HEK293 (cell line): ENCODE measurements around the gene GNB5.
A peak's percentile ranks its signal among the peaks of the same experiment; 100 is the strongest.

Source experiments
- CTCF ChIA-PET: fragments of 350-600 bp; formaldehyde crosslinking; extraction: SDS; loops from one replicate; lab custom pipeline; 2021; ENCODE audit warnings: antibody characterized with exemption; lab: Yijun Ruan, JAX
- POLR2A ChIA-PET: fragments of 300-600 bp; formaldehyde crosslinking; extraction: SDS; loops from one replicate; lab custom pipeline; 2020; ENCODE audit warnings: antibody characterized with exemption, inconsistent platforms; lab: Yijun Ruan, JAX
- H3K27ac ChIP-seq: fragments of 200-500 bp; sonication (Bioruptor generic); 2 replicates; pipeline ENCODE4 v1.5.1; 2014; ENCODE audit warnings: low read depth, low read length, control low read depth, inconsistent platforms; ENCODE audit errors: extremely low read depth
- H3K36me3 ChIP-seq, 2 experiments: fragments of 200-500 bp in 1 of 2; sonication (Bioruptor generic) in 1 of 2; 1 replicate in 1 of 2; 2 replicates in 1 of 2; pipeline ENCODE4 v1.5.1; 2014 to 2017; ENCODE audit warnings: inconsistent platforms in 2 of 2, low read length in 2 of 2; ENCODE audit not compliant: control insufficient read depth in 2 of 2, insufficient read depth in 1 of 2
- H3K4me1 ChIP-seq: fragments of 200-500 bp; sonication (Bioruptor generic); 2 replicates; pipeline ENCODE4 v1.5.1; 2014; ENCODE audit warnings: mild to moderate bottlenecking, low read length, inconsistent platforms; ENCODE audit not compliant: control insufficient read depth, insufficient read depth
- H3K4me3 ChIP-seq: 2 replicates; pipeline ENCODE4 v1.5.1; 2011; ENCODE audit warnings: low read depth, mild to moderate bottlenecking, control low read depth, low read length, moderate library complexity
- H3K9me3 ChIP-seq: fragments of 200-500 bp; sonication (Bioruptor generic); 2 replicates; pipeline ENCODE4 v1.5.1; 2014; ENCODE audit warnings: low read depth, low read length, inconsistent platforms; ENCODE audit not compliant: control insufficient read depth, insufficient read depth
- GLIS2 ChIP-seq: fragments of 450-650 bp; formaldehyde crosslinking; IDR thresholded peaks from 2 replicates; pipeline ENCODE4 v1.5.1; 2016; ENCODE audit warnings: missing biosample characterization, missing genetic modification characterization
- HOXC10 ChIP-seq: sonication (generic); formaldehyde crosslinking; IDR thresholded peaks from 2 replicates; pipeline ENCODE4 v1.8.1; 2023; ENCODE audit warnings: mild to moderate bottlenecking, missing genetic modification reagents
- IKZF3 ChIP-seq: fragments of 450-650 bp; IDR thresholded peaks from 2 replicates; pipeline ENCODE4 v1.5.0; 2018; ENCODE audit warnings: missing biosample characterization, mild to moderate bottlenecking, missing genetic modification characterization, moderate library complexity
- MYNN ChIP-seq: fragments of 450-650 bp; formaldehyde crosslinking; IDR thresholded peaks from 2 replicates; pipeline ENCODE4 v1.5.1; 2016; ENCODE audit warnings: missing biosample characterization, missing genetic modification characterization, borderline replicate concordance
- OSR2 ChIP-seq: fragments of 450-650 bp; formaldehyde crosslinking; IDR thresholded peaks from 2 replicates; pipeline ENCODE4 v1.5.1; 2016; ENCODE audit warnings: missing biosample characterization, missing genetic modification characterization
- OVOL3 ChIP-seq: fragments of 450-650 bp; formaldehyde crosslinking; IDR thresholded peaks from 2 replicates; pipeline ENCODE4 v1.5.1; 2016; ENCODE audit warnings: missing biosample characterization, missing genetic modification characterization
- SETDB1 ChIP-seq: IDR thresholded peaks from one replicate; pipeline ENCODE4 v1.6.1; 2017; ENCODE audit warnings: mild to moderate bottlenecking, low read length, moderate library complexity, mixed read lengths; ENCODE audit not compliant: insufficient read length
- ZBTB6 ChIP-seq: fragments of 450-650 bp; formaldehyde crosslinking; IDR thresholded peaks from 2 replicates; pipeline ENCODE4 v1.5.1; 2017; ENCODE audit warnings: missing biosample characterization, missing genetic modification characterization
- ZFP37 ChIP-seq: fragments of 450-650 bp; formaldehyde crosslinking; IDR thresholded peaks from 2 replicates; pipeline ENCODE4 v1.5.1; 2016; ENCODE audit warnings: missing biosample characterization, missing genetic modification characterization
- ZFP69B ChIP-seq: fragments of 450-650 bp; formaldehyde crosslinking; IDR thresholded peaks from 2 replicates; pipeline ENCODE4 v1.5.1; 2016; ENCODE audit warnings: missing biosample characterization, missing genetic modification characterization
- ZIC2 ChIP-seq: fragments of 450-650 bp; formaldehyde crosslinking; IDR thresholded peaks from 2 replicates; pipeline ENCODE4 v1.5.1; 2016; ENCODE audit warnings: missing biosample characterization, missing genetic modification characterization
- ZNF146 ChIP-seq: fragments of 450-650 bp; formaldehyde crosslinking; IDR thresholded peaks from 2 replicates; pipeline ENCODE4 v1.5.1; 2016; ENCODE audit warnings: missing biosample characterization, missing genetic modification characterization
- ZNF223 ChIP-seq: fragments of 450-650 bp; formaldehyde crosslinking; IDR thresholded peaks from 2 replicates; pipeline ENCODE4 v1.5.1; 2016; ENCODE audit warnings: missing biosample characterization, missing genetic modification characterization
- ZNF239 ChIP-seq: fragments of 450-650 bp; formaldehyde crosslinking; IDR thresholded peaks from 2 replicates; pipeline ENCODE4 v1.5.1; 2016; ENCODE audit warnings: missing biosample characterization, missing genetic modification characterization
- ZNF311 ChIP-seq: fragments of 450-650 bp; formaldehyde crosslinking; IDR thresholded peaks from 2 replicates; pipeline ENCODE4 v1.5.1; 2017; ENCODE audit warnings: missing biosample characterization, missing genetic modification characterization, borderline replicate concordance
- ZNF394 ChIP-seq: fragments of 450-650 bp; formaldehyde crosslinking; IDR thresholded peaks from 2 replicates; pipeline ENCODE4 v1.5.1; 2016; ENCODE audit warnings: missing biosample characterization, missing genetic modification characterization, mild to moderate bottlenecking, moderate library complexity, borderline replicate concordance
- ZNF529 ChIP-seq: fragments of 450-650 bp; formaldehyde crosslinking; IDR thresholded peaks from 2 replicates; pipeline ENCODE4 v1.5.1; 2017; ENCODE audit warnings: missing genetic modification characterization, missing biosample characterization; ENCODE audit not compliant: insufficient replicate concordance
- ZNF623 ChIP-seq: fragments of 450-650 bp; formaldehyde crosslinking; IDR thresholded peaks from 2 replicates; pipeline ENCODE4 v1.5.1; 2016; ENCODE audit warnings: missing biosample characterization, missing genetic modification characterization
- ZNF639 ChIP-seq: fragments of 450-650 bp; formaldehyde crosslinking; IDR thresholded peaks from 2 replicates; pipeline ENCODE4 v1.5.1; 2016; ENCODE audit warnings: missing biosample characterization, missing genetic modification characterization
- ZNF792 ChIP-seq: fragments of 450-650 bp; formaldehyde crosslinking; IDR thresholded peaks from 2 replicates; pipeline ENCODE4 v1.5.1; 2016; ENCODE audit warnings: missing biosample characterization, missing genetic modification characterization
- ZSCAN18 ChIP-seq: fragments of 450-650 bp; formaldehyde crosslinking; IDR thresholded peaks from 2 replicates; pipeline ENCODE4 v1.5.1; 2016; ENCODE audit warnings: missing biosample characterization, missing genetic modification characterization
- ZSCAN30 ChIP-seq: fragments of 450-650 bp; IDR thresholded peaks from 2 replicates; pipeline ENCODE4 v1.5.1; 2018; ENCODE audit warnings: missing biosample characterization, mild to moderate bottlenecking, missing genetic modification characterization, moderate library complexity
- TF ChIP-seq, protein P1 (sequence below): fragments of 450-650 bp; formaldehyde crosslinking; IDR thresholded peaks from 2 replicates; pipeline ENCODE4 v1.5.1; 2016; ENCODE audit warnings: missing biosample characterization, missing genetic modification characterization, low read depth

GNB5 gene

DNA sequence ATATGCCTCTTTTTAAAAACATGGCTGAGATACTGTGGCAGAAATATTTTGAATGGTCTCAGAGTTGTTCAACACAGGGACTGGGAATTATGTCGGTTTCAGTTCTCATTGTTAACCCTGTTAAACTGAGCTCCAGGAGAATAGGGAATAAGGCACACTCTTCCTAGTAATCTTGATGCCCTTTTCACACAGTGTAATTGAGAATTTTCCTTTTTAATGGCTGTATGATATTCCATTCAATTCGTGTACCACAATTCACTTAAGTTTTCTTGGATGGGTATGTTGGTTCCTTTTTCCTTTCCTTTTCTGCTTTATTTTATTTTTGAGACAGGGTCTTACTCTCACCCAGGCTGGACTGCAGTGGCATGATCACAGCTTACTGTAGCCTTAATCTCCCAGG lies 44.9 kb downstream of the GNB5 start:
- POLR2A ChIA-PET: no interaction called here
- H3K4me1 ChIP-seq: no peaks in the 10 kb centered on the region
- no peaks in the 10 kb centered on the region for H3K9me3 ChIP-seq
- peaks cover 0 to 36% of the 10 kb centered on the region in 2 experiments; a peak in 2 of 3 replicates for H3K36me3 ChIP-seq
- H3K4me3 ChIP-seq: no peak overlapping the region
- no peak overlapping the region for H3K27ac ChIP-seq
- TF ChIP-seq ZNF146 (tag by site-specific recombination) (peak; percentile 68; the same call in 1 of the 2 replicates), OSR2 (tag by site-specific recombination) (no peak)
- CTCF ChIA-PET: interaction anchor here (0.6 to 0.9 kb wide), 2 partner anchors 12 to 62 kb away, joined by 3 to 6 read pairs; no protein-coding TSS in a partner anchor

DNA sequence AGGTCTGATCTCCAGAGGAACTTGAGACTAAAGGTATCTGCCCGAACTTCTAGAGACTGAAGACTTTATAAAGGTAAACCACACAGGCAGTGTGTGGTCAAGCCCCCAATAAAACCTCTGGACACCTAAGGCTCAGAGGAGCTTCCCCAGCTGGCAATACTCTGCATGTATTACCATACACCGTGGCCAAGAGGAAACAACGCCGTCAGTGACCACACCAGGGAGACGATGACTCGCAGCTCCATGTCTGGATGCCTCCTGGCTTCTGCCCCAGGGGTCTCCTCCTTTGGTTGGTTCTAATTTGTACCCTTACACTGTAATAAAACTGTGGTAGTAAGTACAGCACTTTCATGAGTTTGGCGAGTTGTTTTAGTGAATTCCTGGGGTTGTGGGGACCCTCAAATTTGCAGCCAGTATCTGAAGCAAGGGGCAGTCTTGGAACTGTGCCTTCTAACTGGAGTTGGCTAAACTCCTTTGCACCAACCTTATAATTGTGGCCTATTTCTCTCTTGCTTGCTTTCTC lies 46.5 kb downstream of the GNB5 start:
- H3K9me3 ChIP-seq: no peaks in the 10 kb centered on the region
- H3K36me3 ChIP-seq: peaks cover 0 to 24% of the 10 kb centered on the region in 2 experiments; a peak in 2 of 3 replicates
- no peak overlapping the region for H3K27ac ChIP-seq
- TF ChIP-seq ZIC2 (peak; percentile 45), ZSCAN30 (no peak), ZNF529 (tag by site-specific recombination) (no peak)
- POLR2A ChIA-PET: no interaction called here
- H3K4me1 ChIP-seq: no peaks in the 10 kb centered on the region
- CTCF ChIA-PET: interaction anchor here (1.2 kb wide), 1 partner anchor 34 kb away, joined by 4 read pairs; no protein-coding TSS in a partner anchor
- no peak overlapping the region for H3K4me3 ChIP-seq

- ChIA-PET POLR2A (no interaction called here), CTCF (interaction anchor here (0.7 to 1.2 kb wide), 3 partner anchors 28 to 66 kb away, joined by 3 to 4 read pairs (median 4); no protein-coding TSS in a partner anchor)
- Histone ChIP-seq H3K4me3 (no peak overlapping the region), H3K36me3 (peaks cover 0 to 17% of the 10 kb centered on the region in 2 experiments; a peak in 2 of 3 replicates), H3K27ac (no peak overlapping the region), H3K9me3 (no peaks in the 10 kb centered on the region), H3K4me1 (no peaks in the 10 kb centered on the region)
- no peak for TF ChIP-seq ZNF394 (tag by site-specific recombination)
- TF ChIP-seq ZSCAN18 (tag by site-specific recombination): no peak
- no peak for TF ChIP-seq ZNF792 (tag by site-specific recombination)
- TF ChIP-seq IKZF3 (tag by site-specific recombination): no peak
- TF ChIP-seq ZFP37: no peak
- no peak for TF ChIP-seq GLIS2 (tag by site-specific recombination)
- TF ChIP-seq ZFP69B (tag by site-specific recombination): no peak
These were observed 47.3 kb downstream of the GNB5 start for GRCh38 chr15:52143873-52144272.

DNA sequence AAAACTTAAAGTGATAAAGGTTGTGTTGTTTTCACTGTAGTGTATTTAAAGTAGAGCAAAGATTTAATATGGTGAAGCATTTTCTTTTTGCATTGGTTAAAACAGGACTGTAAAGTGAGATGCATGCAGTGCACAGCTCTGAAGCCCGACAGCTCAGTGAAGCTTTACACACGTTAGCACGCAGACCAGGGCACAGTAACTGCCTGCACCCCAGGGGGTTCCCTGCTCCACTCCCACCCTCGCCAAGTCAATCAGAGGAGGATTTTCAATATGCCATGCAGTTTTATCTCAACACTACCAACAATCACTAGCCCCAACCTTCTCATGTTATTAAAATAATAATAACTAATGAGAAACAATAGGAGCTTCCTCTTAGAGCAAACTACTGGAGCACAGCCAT lies 50.5 kb downstream of the GNB5 start:
- no peaks in the 10 kb centered on the region for H3K9me3 ChIP-seq
- no peaks in the 10 kb centered on the region for H3K4me1 ChIP-seq
- peaks cover 0 to 12% of the 10 kb centered on the region in 2 experiments; a peak in 2 of 3 replicates for H3K36me3 ChIP-seq
- H3K4me3 ChIP-seq: no peak overlapping the region
- ChIA-PET POLR2A (no interaction called here), CTCF (interaction anchor here (0.5 to 2.9 kb wide), 7 partner anchors 12 to 226 kb away, joined by 3 to 10 read pairs (median 4); no protein-coding TSS in a partner anchor)
- no peak overlapping the region for H3K27ac ChIP-seq
- TF ChIP-seq ZBTB6 (tag by site-specific recombination) (no peak), MYNN (tag by site-specific recombination) (no peak), HOXC10 (no peak), ZNF639 (tag by site-specific recombination) (no peak), OVOL3 (tag by site-specific recombination) (no peak), ZNF223 (tag by site-specific recombination) (no peak), ZNF311 (tag by site-specific recombination) (no peak), SETDB1 (no peak), ZNF623 (no peak), ZNF239 (no peak)
- TF ChIP-seq, protein P1, sequence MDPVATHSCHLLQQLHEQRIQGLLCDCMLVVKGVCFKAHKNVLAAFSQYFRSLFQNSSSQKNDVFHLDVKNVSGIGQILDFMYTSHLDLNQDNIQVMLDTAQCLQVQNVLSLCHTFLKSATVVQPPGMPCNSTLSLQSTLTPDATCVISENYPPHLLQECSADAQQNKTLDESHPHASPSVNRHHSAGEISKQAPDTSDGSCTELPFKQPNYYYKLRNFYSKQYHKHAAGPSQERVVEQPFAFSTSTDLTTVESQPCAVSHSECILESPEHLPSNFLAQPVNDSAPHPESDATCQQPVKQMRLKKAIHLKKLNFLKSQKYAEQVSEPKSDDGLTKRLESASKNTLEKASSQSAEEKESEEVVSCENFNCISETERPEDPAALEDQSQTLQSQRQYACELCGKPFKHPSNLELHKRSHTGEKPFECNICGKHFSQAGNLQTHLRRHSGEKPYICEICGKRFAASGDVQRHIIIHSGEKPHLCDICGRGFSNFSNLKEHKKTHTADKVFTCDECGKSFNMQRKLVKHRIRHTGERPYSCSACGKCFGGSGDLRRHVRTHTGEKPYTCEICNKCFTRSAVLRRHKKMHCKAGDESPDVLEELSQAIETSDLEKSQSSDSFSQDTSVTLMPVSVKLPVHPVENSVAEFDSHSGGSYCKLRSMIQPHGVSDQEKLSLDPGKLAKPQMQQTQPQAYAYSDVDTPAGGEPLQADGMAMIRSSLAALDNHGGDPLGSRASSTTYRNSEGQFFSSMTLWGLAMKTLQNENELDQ: no peak
